ENCODE measurements around the gene LOXL4.

Gene LOXL4

GRCh38 chr10:98310701-98311100 is 42.7 kb upstream of the LOXL4 start:
- no peak for TF ChIP-seq CTCF (IDR thresholded peaks at IDR 0.05; ENCODE audit: extremely low read depth, missing control alignments)
- DNase-seq (ENCODE audit: low spot score), result no peak

- peak; percentile 59 for DNase-seq (ENCODE audit: low spot score)
- peak; percentile 44 for TF ChIP-seq CTCF (IDR thresholded peaks at IDR 0.05; ENCODE audit: extremely low read depth, missing control alignments)
Observed at GRCh38 chr10:98309366-98310355, 41.7 kb upstream of the LOXL4 start.

GRCh38 chr10:98308669-98309365 is 40.8 kb upstream of the LOXL4 start:
- no peak for TF ChIP-seq CTCF (IDR thresholded peaks at IDR 0.05; ENCODE audit: extremely low read depth, missing control alignments)
- no peak for DNase-seq (ENCODE audit: low spot score)

GRCh38 chr10:98307916-98308541 is 40.0 kb upstream of the LOXL4 start:
- no peak for TF ChIP-seq CTCF (IDR thresholded peaks at IDR 0.05; ENCODE audit: extremely low read depth, missing control alignments)

GRCh38 chr10:98306501-98306900 is 38.5 kb upstream of the LOXL4 start:
- DNase-seq (ENCODE audit: low spot score), result no peak
- TF ChIP-seq CTCF (IDR thresholded peaks at IDR 0.05; ENCODE audit: extremely low read depth, missing control alignments), result no peak

More at GRCh38 chr10:98307916-98308541, 40.0 kb upstream of the LOXL4 start:
- DNase-seq (ENCODE audit: low spot score), result no peak

GRCh38 chr10:98303569-98303968 is 35.6 kb upstream of the LOXL4 start:
- TF ChIP-seq CTCF (IDR thresholded peaks at IDR 0.05; ENCODE audit: extremely low read depth, missing control alignments), result no peak
- no peak for DNase-seq (ENCODE audit: low spot score)

All from GM20000 (cell line).